Tibial nerve (tissue), 4 donors: ENCODE results near the gene DTX4. TPM values are rescaled to one million over a fixed set of nuclear protein-coding genes. Genes with fewer than 3 reads are reported as not detected.
A peak's percentile ranks its signal among the peaks of the same experiment; 100 is the strongest.

Experiments used
- DNase-seq, 2 donors: peaks; one replicate each; pipeline ENCODE4 v3.0.0-alpha.2; 2019; ENCODE audit warnings: low spot score in 2 of 2
- H3K27ac ChIP-seq, 4 donors: fragments of 200-600 bp; sonication (generic) in 3 of 4; one replicate each; pipeline ENCODE4 v1.5.1; 2017 to 2019; ENCODE audit warnings: mild to moderate bottlenecking in 1 of 4
- H3K27me3 ChIP-seq, 2 donors: fragments of 200-600 bp; sonication (generic) in 1 of 2; one replicate each; pipeline versions ENCODE4 v1.5.1 to v1.6.0; 2017 to 2019
- H3K36me3 ChIP-seq, 3 donors: fragments of 200-600 bp; sonication (generic); one replicate each; pipeline ENCODE4 v1.5.1; 2018 to 2019
- H3K4me1 ChIP-seq, 4 donors: fragments of 200-600 bp; sonication (generic) in 3 of 4; one replicate each; pipeline ENCODE4 v1.5.1; 2017 to 2019
- H3K4me3 ChIP-seq, 4 donors: fragments of 200-600 bp; sonication (generic) in 3 of 4; one replicate each; pipeline ENCODE4 v1.5.1; 2017 to 2019; ENCODE audit warnings: mild to moderate bottlenecking in 1 of 4, moderate library complexity in 1 of 4
- H3K9me3 ChIP-seq, 4 donors: fragments of 200-600 bp; sonication (generic) in 3 of 4; one replicate each; pipeline ENCODE4 v1.5.1; 2017 to 2019
- EP300 ChIP-seq, 2 donors: sonication (generic); formaldehyde crosslinking; IDR thresholded peaks; one replicate each; pipeline ENCODE4 v1.6.1; 2017; ENCODE audit warnings: antibody characterized with exemption in 2 of 2, mild to moderate bottlenecking in 1 of 2
- POLR2A ChIP-seq, 2 donors: fragments of 450-650 bp; IDR thresholded peaks; one replicate each; pipeline ENCODE4 v1.6.1; 2017; ENCODE audit warnings: antibody characterized with exemption in 2 of 2, mild to moderate bottlenecking in 2 of 2, moderate library complexity in 2 of 2
- WGBS, 2 donors: methylation state at CpG; one replicate each; pipeline ENCODE4 v1.1.5; 2018; 5-methylcytosine and 5-hydroxymethylcytosine counted together
- total RNA-seq, 4 donors: library from RNA; depleted of rRNA; stranded (reverse); fragments of >200 nt; gene quantifications; one replicate each; pipeline ENCODE4 v1.1.0, GENCODE V29; 2016
- TF ChIP-seq, protein P1 (sequence below), 5 experiments: fragments of 200-600 bp in 3 of 5; fragments of 450-650 bp in 2 of 5; sonication (generic) in 3 of 5; IDR thresholded peaks; one replicate each; pipeline ENCODE4 v1.5.1; 2016 to 2019; ENCODE audit warnings: antibody characterized with exemption in 5 of 5, mild to moderate bottlenecking in 3 of 5, moderate library complexity in 2 of 5

The DTX4 gene
- total RNA-seq, 4 donors from 2014 or later: 17.7 to 34.5 (median 25.8) TPM

GRCh38 chr11:59198726-59199125, 26.8 kb downstream of the DTX4 start:
- TF ChIP-seq EP300 (IDR thresholded peaks at IDR 0.05): no peak
- TF ChIP-seq POLR2A (IDR thresholded peaks at IDR 0.05): no peak
- TF ChIP-seq, protein P1, sequence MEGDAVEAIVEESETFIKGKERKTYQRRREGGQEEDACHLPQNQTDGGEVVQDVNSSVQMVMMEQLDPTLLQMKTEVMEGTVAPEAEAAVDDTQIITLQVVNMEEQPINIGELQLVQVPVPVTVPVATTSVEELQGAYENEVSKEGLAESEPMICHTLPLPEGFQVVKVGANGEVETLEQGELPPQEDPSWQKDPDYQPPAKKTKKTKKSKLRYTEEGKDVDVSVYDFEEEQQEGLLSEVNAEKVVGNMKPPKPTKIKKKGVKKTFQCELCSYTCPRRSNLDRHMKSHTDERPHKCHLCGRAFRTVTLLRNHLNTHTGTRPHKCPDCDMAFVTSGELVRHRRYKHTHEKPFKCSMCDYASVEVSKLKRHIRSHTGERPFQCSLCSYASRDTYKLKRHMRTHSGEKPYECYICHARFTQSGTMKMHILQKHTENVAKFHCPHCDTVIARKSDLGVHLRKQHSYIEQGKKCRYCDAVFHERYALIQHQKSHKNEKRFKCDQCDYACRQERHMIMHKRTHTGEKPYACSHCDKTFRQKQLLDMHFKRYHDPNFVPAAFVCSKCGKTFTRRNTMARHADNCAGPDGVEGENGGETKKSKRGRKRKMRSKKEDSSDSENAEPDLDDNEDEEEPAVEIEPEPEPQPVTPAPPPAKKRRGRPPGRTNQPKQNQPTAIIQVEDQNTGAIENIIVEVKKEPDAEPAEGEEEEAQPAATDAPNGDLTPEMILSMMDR (IDR thresholded peaks at IDR 0.05): no peak
- Histone ChIP-seq H3K9me3 (no peaks in the 10 kb centered on the region), H3K4me1 (peaks cover 0 to 54% (median 15%) of the 10 kb centered on the region in 4 donors), H3K27me3 (no peaks in the 10 kb centered on the region), H3K4me3 (no peak overlapping the region), H3K27ac (peak overlapping the region in 1 of 4 donors; percentile 54), H3K36me3 (peaks cover 0 to 63% (median 0%) of the 10 kb centered on the region in 3 donors)
- no peak for DNase-seq
- 75 to 90% methylated on average over 2 of the region's 2 CpGs for WGBS, 2 donors

- WGBS, 2 donors: 75 to 77% methylated on average over 14 of the region's 14 CpGs
- no peak for DNase-seq
- Histone ChIP-seq H3K27me3 (no peaks in the 10 kb centered on the region), H3K27ac (peak overlapping the region in 1 of 4 donors; percentile 56), H3K4me3 (no peak overlapping the region), H3K4me1 (peaks cover 0 to 51% (median 15%) of the 10 kb centered on the region in 4 donors), H3K9me3 (no peaks in the 10 kb centered on the region), H3K36me3 (peaks cover 0 to 61% (median 0%) of the 10 kb centered on the region in 3 donors)
- TF ChIP-seq POLR2A (IDR thresholded peaks at IDR 0.05) (no peak), EP300 (IDR thresholded peaks at IDR 0.05) (no peak)
These were observed 27.9 kb downstream of the DTX4 start for GRCh38 chr11:59199546-59200422.

DNA sequence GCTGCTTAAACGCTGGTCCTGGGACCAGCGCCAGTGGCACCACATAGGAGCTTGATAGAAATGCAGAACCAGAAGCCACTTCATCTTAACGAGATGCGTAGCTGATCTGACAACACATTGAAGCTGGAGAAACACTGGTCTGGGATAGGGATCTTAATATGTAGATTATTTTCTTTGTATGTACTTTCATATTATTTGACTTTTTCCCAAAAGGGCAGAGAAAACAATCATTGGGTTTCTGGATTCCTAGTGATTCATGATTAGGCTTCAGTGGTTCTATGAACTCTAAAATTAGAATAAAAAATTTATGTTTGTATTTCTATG, 28.5 kb downstream of the DTX4 start:
- DNase-seq: no peak
- Histone ChIP-seq H3K9me3 (no peaks in the 10 kb centered on the region), H3K27ac (peak overlapping the region in 1 of 4 donors; percentile 56), H3K36me3 (peaks cover 0 to 61% (median 0%) of the 10 kb centered on the region in 3 donors), H3K4me1 (peaks cover 0 to 50% (median 15%) of the 10 kb centered on the region in 4 donors), H3K27me3 (no peaks in the 10 kb centered on the region), H3K4me3 (no peak overlapping the region)
- 31 to 36% methylated on average over 4 of the region's 4 CpGs for WGBS, 2 donors
- TF ChIP-seq POLR2A (IDR thresholded peaks at IDR 0.05) (no peak), EP300 (IDR thresholded peaks at IDR 0.05) (no peak)
- TF ChIP-seq, protein P1 (IDR thresholded peaks at IDR 0.05): no peak

DNA sequence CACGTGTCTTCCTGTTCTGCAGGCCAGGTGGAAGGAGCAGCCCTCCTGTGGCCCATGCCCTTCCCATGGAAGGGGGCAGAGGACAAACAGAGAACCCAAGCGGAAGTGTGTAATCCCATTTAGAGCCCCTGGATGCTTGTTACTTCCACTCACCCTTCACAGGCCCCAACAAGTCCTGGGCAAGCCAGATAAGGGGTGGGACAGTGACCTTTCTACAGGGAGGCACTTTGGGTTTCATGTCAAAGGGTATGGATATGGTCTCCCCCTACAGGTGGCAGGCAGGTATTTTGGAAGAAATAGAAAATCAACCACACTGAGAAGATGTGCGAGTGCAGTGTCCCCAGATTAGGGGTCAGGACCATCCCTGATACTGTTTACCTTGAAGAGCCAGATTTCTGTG, 29.4 kb downstream of the DTX4 start:
- TF ChIP-seq POLR2A (IDR thresholded peaks at IDR 0.05): no peak
- TF ChIP-seq, protein P1 (IDR thresholded peaks at IDR 0.05): peak in 1 of 5 experiments; percentile 12
- no peak for TF ChIP-seq EP300 (IDR thresholded peaks at IDR 0.05)
- H3K36me3 ChIP-seq: peaks cover 0 to 56% (median 0%) of the 10 kb centered on the region in 3 donors
- H3K27me3 ChIP-seq: no peaks in the 10 kb centered on the region
- no peaks in the 10 kb centered on the region for H3K9me3 ChIP-seq
- H3K4me1 ChIP-seq: peaks cover 0 to 50% (median 15%) of the 10 kb centered on the region in 4 donors
- DNase-seq: no peak
- H3K4me3 ChIP-seq: no peak overlapping the region
- 87 to 92% methylated on average over 3 of the region's 3 CpGs for WGBS, 2 donors
- H3K27ac ChIP-seq: no peak overlapping the region

GRCh38 chr11:59204746-59205145, 32.8 kb downstream of the DTX4 start:
- 96 to 100% methylated on average over 3 of the region's 3 CpGs for WGBS, 2 donors
- Histone ChIP-seq H3K27ac (peak overlapping the region in 1 of 4 donors; percentile 16), H3K4me3 (no peak overlapping the region), H3K36me3 (peaks cover 0 to 44% (median 0%) of the 10 kb centered on the region in 3 donors), H3K9me3 (no peaks in the 10 kb centered on the region), H3K27me3 (no peaks in the 10 kb centered on the region), H3K4me1 (peaks cover 0 to 58% (median 22%) of the 10 kb centered on the region in 4 donors)
- no peak for DNase-seq
- TF ChIP-seq EP300 (IDR thresholded peaks at IDR 0.05) (no peak), POLR2A (IDR thresholded peaks at IDR 0.05) (no peak)
- TF ChIP-seq, protein P1 (IDR thresholded peaks at IDR 0.05): no peak
